ENCODE results near the gene SRP72. TPM values are rescaled to one million over a fixed set of nuclear protein-coding genes. Genes with fewer than 3 reads are reported as not detected.
A peak's percentile ranks its signal among the peaks of the same experiment; 100 is the strongest.

SRP72 gene
- total RNA-seq, 2 donors from 2014 or later = 39.4 to 75.8 TPM

DNA sequence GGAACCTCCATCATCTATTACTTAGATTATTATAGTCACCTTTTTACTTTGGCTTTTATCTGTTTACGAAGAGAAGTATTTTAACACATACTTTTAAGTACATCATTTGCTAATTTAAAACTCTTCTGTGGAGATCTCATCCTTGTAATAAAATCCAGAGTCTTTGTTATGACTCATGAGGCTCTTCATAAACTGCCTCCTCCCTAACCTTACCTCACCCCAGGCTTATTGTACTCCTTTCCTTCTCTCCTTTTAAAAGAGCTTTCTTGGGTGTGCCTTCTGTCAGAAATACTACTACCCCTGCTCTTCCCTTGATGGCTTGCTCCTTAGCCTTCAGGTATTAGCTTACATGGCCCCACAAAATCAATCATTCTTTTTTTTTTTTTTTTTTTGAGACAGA, 44.7 kb downstream of the SRP72 start:
- no peak overlapping the region for H3K27ac ChIP-seq
- WGBS, 2 donors = 83 to 97% methylated on average over 1 of the region's 1 CpG
- no peaks in the 10 kb centered on the region for H3K4me1 ChIP-seq
- no peaks in the 10 kb centered on the region for H3K27me3 ChIP-seq
- no peak for ATAC-seq
- no peak overlapping the region for H3K4me3 ChIP-seq
- no peak for DNase-seq
- intact Hi-C loops (cut with DNase I) = no loop called here
- TF ChIP-seq POLR2A (IDR thresholded peaks at IDR 0.05) = no peak
- TF ChIP-seq, protein P1, sequence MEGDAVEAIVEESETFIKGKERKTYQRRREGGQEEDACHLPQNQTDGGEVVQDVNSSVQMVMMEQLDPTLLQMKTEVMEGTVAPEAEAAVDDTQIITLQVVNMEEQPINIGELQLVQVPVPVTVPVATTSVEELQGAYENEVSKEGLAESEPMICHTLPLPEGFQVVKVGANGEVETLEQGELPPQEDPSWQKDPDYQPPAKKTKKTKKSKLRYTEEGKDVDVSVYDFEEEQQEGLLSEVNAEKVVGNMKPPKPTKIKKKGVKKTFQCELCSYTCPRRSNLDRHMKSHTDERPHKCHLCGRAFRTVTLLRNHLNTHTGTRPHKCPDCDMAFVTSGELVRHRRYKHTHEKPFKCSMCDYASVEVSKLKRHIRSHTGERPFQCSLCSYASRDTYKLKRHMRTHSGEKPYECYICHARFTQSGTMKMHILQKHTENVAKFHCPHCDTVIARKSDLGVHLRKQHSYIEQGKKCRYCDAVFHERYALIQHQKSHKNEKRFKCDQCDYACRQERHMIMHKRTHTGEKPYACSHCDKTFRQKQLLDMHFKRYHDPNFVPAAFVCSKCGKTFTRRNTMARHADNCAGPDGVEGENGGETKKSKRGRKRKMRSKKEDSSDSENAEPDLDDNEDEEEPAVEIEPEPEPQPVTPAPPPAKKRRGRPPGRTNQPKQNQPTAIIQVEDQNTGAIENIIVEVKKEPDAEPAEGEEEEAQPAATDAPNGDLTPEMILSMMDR (IDR thresholded peaks at IDR 0.05) = no peak
- no peaks in the 10 kb centered on the region for H3K36me3 ChIP-seq (replicated peaks in 1 of 2; ENCODE audit: insufficient read depth in 1 of 2, low read depth in 2 of 2)
- no peaks in the 10 kb centered on the region for H3K9me3 ChIP-seq

DNA sequence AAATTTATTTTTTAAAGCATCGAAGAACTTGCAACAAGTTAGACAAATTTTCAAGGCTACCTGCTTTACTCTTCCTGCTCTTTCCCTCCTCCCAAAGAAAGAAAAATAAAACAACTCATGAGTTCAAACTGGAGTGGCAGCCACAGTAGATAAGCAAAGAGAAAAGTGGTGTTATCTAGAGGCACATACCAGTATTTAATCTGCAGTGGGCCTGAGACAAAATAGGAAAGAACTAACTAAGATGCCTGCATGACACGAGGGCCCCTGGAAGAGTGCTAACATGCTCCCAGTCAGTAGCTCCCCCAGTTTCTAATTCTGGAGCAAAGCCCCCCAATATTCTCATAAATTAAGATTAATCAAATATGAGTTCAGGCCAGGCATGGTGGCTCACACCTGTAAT, 46.1 kb downstream of the SRP72 start:
- no peaks in the 10 kb centered on the region for H3K9me3 ChIP-seq
- DNase-seq (no peak), ATAC-seq (no peak)
- no peaks in the 10 kb centered on the region for H3K36me3 ChIP-seq (replicated peaks in 1 of 2; ENCODE audit: insufficient read depth in 1 of 2, low read depth in 2 of 2)
- intact Hi-C loops (cut with DNase I) = no loop called here
- no peak overlapping the region for H3K27ac ChIP-seq
- H3K27me3 ChIP-seq = no peaks in the 10 kb centered on the region
- H3K4me3 ChIP-seq = no peak overlapping the region
- H3K4me1 ChIP-seq = no peaks in the 10 kb centered on the region
- TF ChIP-seq POLR2A (IDR thresholded peaks at IDR 0.05) = no peak
- TF ChIP-seq, protein P1 (IDR thresholded peaks at IDR 0.05) = no peak
- WGBS, 2 donors = 36 to 44% methylated on average over 2 of the region's 2 CpGs

DNA sequence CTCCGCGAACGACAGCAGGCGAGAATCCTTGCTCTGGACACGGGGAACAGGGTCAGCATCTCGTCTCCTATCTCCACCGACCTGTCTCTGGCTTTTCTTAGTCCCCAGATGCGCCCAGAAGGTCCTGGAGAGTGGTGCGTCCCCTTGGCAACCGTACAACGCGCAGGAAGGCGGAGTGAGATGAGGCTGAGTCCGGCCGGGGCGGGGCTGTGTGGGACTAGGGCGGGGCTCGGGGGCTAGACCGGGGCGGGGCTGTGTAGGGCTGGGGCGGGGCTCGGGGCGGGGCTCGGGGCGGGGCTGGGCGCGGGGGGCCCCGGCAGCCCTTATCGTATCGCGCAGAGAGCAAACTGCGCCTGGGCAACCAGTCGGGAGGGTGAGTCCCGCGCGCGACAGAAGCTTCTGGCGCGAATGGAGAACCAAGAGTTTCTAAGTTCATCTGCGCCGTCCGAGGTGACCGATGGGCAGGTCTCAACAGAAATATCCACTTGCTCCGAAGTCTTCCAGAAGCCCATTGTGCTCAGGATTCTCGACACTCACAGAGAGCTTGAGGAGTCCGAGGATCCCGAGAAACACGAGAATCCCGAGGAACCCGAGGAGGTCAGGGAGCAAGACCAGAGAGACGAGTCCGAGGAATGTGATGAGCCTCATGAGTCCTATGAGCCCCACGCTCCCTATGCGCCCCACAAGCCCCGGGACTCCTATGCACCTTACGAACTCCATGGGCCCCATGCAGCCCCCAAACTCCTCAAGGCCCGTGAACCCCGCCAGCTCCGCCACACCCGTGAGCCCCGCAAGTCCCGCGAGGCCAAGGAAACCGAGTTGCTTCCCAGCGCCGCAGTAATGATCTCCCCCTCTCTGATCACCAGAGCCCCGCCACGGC, 63.1 kb downstream of the SRP72 start:
- Histone ChIP-seq H3K4me1 (peaks cover 9% of the 10 kb centered on the region), H3K4me3 (peak overlapping the region; percentile 41 to 52), H3K36me3 (replicated peaks in 1 of 2; ENCODE audit: insufficient read depth in 1 of 2, low read depth in 2 of 2) (no peaks in the 10 kb centered on the region), H3K27me3 (no peaks in the 10 kb centered on the region), H3K9me3 (no peaks in the 10 kb centered on the region), H3K27ac (no peak overlapping the region)
- WGBS, 2 donors = 2 to 7% methylated on average over 28 to 66 of the region's 68 CpGs
- intact Hi-C loops (cut with DNase I) = no loop called here
- TF ChIP-seq POLR2A (IDR thresholded peaks at IDR 0.05) = no peak
- TF ChIP-seq, protein P1 (IDR thresholded peaks at IDR 0.05) = no peak
- ATAC-seq = peak; percentile 97
- peak; percentile 80 to 87 (median 84) for DNase-seq

DNA sequence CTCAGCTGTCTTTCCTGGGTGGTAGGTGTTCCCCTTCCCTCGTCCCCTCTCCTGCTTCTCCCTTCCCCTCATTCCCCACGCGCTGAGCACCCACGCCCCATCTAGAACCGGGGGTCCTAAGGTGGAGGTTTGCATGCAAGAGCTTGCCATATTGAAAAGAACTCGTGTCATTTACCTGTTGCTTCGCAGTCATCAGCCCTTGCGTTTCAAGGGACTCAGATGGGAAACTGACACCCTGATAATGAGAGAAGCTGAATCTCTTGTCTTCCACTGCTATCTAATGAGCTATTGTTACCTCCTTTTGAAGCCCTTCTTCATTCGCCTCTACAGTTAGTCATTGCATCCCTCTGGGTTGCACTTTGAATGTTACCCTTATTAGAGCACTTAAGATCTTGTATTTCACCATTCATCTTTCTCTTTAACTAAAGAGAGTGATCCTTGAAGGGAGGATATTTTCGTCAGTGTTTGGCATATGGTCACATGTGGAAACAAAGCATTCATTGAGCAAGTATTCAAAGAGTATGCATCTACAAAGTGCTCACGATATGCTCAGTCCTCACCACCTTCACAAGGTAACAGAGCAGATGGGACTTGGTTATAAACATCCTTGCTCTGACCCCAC, 63.8 kb downstream of the SRP72 start:
- Histone ChIP-seq H3K27me3 (no peaks in the 10 kb centered on the region), H3K27ac (no peak overlapping the region), H3K4me1 (peaks cover 9% of the 10 kb centered on the region), H3K36me3 (replicated peaks in 1 of 2; ENCODE audit: insufficient read depth in 1 of 2, low read depth in 2 of 2) (no peaks in the 10 kb centered on the region), H3K9me3 (no peaks in the 10 kb centered on the region), H3K4me3 (no peak overlapping the region)
- no peak for DNase-seq
- intact Hi-C loops (cut with DNase I) = no loop called here
- no peak for ATAC-seq
- no peak for TF ChIP-seq POLR2A (IDR thresholded peaks at IDR 0.05)
- TF ChIP-seq, protein P1 (IDR thresholded peaks at IDR 0.05) = no peak
- 24 to 31% methylated on average over 11 of the region's 11 CpGs for WGBS, 2 donors

Measured in body of pancreas (tissue), 4 donors.